Loucy (cell line): ENCODE results near the gene CDH19.

Experiments used
- H2AFZ ChIP-seq: fragments of 200-600 bp; sonication (generic); 2 replicates; pipeline ENCODE4 v1.6.0; 2016; ENCODE audit warnings: antibody characterized with exemption, mild to moderate bottlenecking, low read length, moderate library complexity
- H3F3A ChIP-seq: fragments of 200-600 bp; 2 replicates; pipeline ENCODE4 v1.6.0; 2016; ENCODE audit warnings: antibody characterized with exemption, low read depth, mild to moderate bottlenecking
- H3K27me3 ChIP-seq: fragments of 200-600 bp; sonication (generic); 2 replicates; pipeline ENCODE4 v1.6.1; 2014; ENCODE audit warnings: low read length, mild to moderate bottlenecking; ENCODE audit not compliant: insufficient read depth, poor library complexity, severe bottlenecking
- H3K36me3 ChIP-seq: fragments of 200-600 bp; sonication (generic); 2 replicates; pipeline ENCODE4 v1.6.1; 2016; ENCODE audit warnings: low read length; ENCODE audit not compliant: insufficient read depth
- H3K4me1 ChIP-seq: fragments of 200-600 bp; sonication (generic); 2 replicates; pipeline ENCODE4 v1.5.1; 2014; ENCODE audit warnings: low read length, mild to moderate bottlenecking; ENCODE audit not compliant: insufficient read depth, poor library complexity, severe bottlenecking
- H3K4me2 ChIP-seq: fragments of 200-600 bp; sonication (generic); 2 replicates; pipeline ENCODE4 v1.6.0; 2014; ENCODE audit warnings: antibody characterized with exemption, low read length, low read depth, mild to moderate bottlenecking; ENCODE audit not compliant: poor library complexity, severe bottlenecking
- H3K4me3 ChIP-seq: fragments of 200-600 bp; sonication (generic); 2 replicates; pipeline ENCODE4 v1.5.1; 2014; ENCODE audit warnings: low read length, mild to moderate bottlenecking, mixed read lengths; ENCODE audit not compliant: poor library complexity, severe bottlenecking
- H3K79me2 ChIP-seq: fragments of 200-600 bp; sonication (generic); 2 replicates; pipeline ENCODE4 v1.6.1; 2014; ENCODE audit warnings: low read length; ENCODE audit not compliant: insufficient read depth
- H3K9ac ChIP-seq: fragments of 200-600 bp; sonication (generic); 2 replicates; pipeline ENCODE4 v1.6.0; 2014; ENCODE audit warnings: mild to moderate bottlenecking, low read depth, low read length, moderate library complexity; ENCODE audit not compliant: poor library complexity, severe bottlenecking
- H3K9me2 ChIP-seq: fragments of 200-600 bp; sonication (generic); replicated peaks from 2 replicates; pipeline ENCODE4 v1.6.1; 2016; ENCODE audit warnings: low read depth, low read length, mixed read lengths
- H3K9me3 ChIP-seq: fragments of 200-600 bp; sonication (generic); 2 replicates; pipeline ENCODE4 v1.6.1; 2014; ENCODE audit warnings: mild to moderate bottlenecking, antibody characterized with exemption, low read length, low read depth; ENCODE audit not compliant: insufficient read depth
- H4K20me1 ChIP-seq: fragments of 200-600 bp; sonication (generic); 2 replicates; pipeline ENCODE4 v1.6.0; 2014; ENCODE audit warnings: antibody characterized with exemption, low read length, mild to moderate bottlenecking; ENCODE audit not compliant: insufficient read depth, poor library complexity, severe bottlenecking
- CTCF ChIP-seq: fragments of 200-600 bp; sonication (generic); conservative IDR thresholded peaks from 2 replicates; pipeline ENCODE4 v1.5.1; 2014; ENCODE audit warnings: mild to moderate bottlenecking, antibody characterized with exemption, low read length
- EZH2phosphoT487 ChIP-seq: fragments of 200-600 bp; IDR thresholded peaks from 2 replicates; pipeline ENCODE4 v1.6.1; 2018; ENCODE audit warnings: antibody characterized with exemption, mild to moderate bottlenecking, moderate library complexity, borderline replicate concordance

CDH19 gene

DNA sequence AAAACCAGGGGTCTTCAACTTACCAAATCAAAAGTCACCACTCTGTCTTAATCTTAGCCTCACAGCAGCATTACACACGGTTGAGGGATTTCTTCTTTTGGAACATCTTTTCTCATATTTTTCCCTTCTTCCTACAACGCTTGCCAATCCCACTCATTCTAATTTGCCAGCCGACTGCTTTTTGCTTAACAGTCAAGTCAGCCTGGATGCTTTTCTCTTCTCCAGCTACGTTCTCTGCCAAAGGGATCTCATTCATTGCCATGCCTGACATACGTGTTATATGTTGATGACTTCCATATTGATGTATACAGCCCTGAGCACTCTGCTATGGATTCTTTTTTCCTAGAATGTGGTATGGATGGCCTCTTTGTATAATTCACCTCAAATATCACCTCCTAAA is 37.3 kb downstream of the CDH19 start:
- Histone ChIP-seq H3K79me2 (no peaks in the 10 kb centered on the region), H3K4me2 (no peak overlapping the region), H3K4me3 (no peak overlapping the region), H2AFZ (no peak overlapping the region), H3K27me3 (no peaks in the 10 kb centered on the region), H3K36me3 (no peaks in the 10 kb centered on the region), H3K4me1 (no peaks in the 10 kb centered on the region), H3K9ac (no peak overlapping the region), H3K9me3 (no peaks in the 10 kb centered on the region), H3F3A (no peaks in the 10 kb centered on the region), H3K9me2 (no peaks in the 10 kb centered on the region), H4K20me1 (no peaks in the 10 kb centered on the region)
- no peak for TF ChIP-seq CTCF
- TF ChIP-seq EZH2phosphoT487, result no peak

GRCh38 chr18:66564236-66564635 is 39.7 kb downstream of the CDH19 start:
- no peaks in the 10 kb centered on the region for H3K9me2 ChIP-seq
- H3K79me2 ChIP-seq, result no peaks in the 10 kb centered on the region
- H3K4me1 ChIP-seq, result no peaks in the 10 kb centered on the region
- H3K9me3 ChIP-seq, result no peaks in the 10 kb centered on the region
- H3K4me3 ChIP-seq, result no peak overlapping the region
- H3K9ac ChIP-seq, result no peak overlapping the region
- H3K36me3 ChIP-seq, result no peaks in the 10 kb centered on the region
- no peaks in the 10 kb centered on the region for H3K27me3 ChIP-seq
- H2AFZ ChIP-seq, result no peak overlapping the region
- no peak overlapping the region for H3K4me2 ChIP-seq
- no peaks in the 10 kb centered on the region for H4K20me1 ChIP-seq
- H3F3A ChIP-seq, result no peaks in the 10 kb centered on the region
- TF ChIP-seq CTCF, result no peak
- no peak for TF ChIP-seq EZH2phosphoT487

- Histone ChIP-seq H3K4me3 (no peak overlapping the region), H3K79me2 (no peaks in the 10 kb centered on the region), H3K27me3 (no peaks in the 10 kb centered on the region), H3F3A (no peaks in the 10 kb centered on the region), H4K20me1 (no peaks in the 10 kb centered on the region), H3K9me3 (no peaks in the 10 kb centered on the region), H3K4me1 (no peaks in the 10 kb centered on the region), H2AFZ (no peak overlapping the region), H3K36me3 (no peaks in the 10 kb centered on the region), H3K4me2 (no peak overlapping the region), H3K9me2 (no peaks in the 10 kb centered on the region), H3K9ac (no peak overlapping the region)
- TF ChIP-seq CTCF (no peak), EZH2phosphoT487 (no peak)
Measured at GRCh38 chr18:66562279-66562678, 41.6 kb downstream of the CDH19 start.
